ENCODE data around the gene PAN3. TPM values are rescaled to one million over a fixed set of nuclear protein-coding genes. Genes with fewer than 3 reads are reported as not detected.
"Not testable (repeated sequence)": the region's sequence is repeated elsewhere in the genome, so short reads cannot be mapped to it uniquely, and the experiment has no call there.

The PAN3 gene
- total RNA-seq, 1 experiment from 2014 or later, result 18.5 TPM

DNA sequence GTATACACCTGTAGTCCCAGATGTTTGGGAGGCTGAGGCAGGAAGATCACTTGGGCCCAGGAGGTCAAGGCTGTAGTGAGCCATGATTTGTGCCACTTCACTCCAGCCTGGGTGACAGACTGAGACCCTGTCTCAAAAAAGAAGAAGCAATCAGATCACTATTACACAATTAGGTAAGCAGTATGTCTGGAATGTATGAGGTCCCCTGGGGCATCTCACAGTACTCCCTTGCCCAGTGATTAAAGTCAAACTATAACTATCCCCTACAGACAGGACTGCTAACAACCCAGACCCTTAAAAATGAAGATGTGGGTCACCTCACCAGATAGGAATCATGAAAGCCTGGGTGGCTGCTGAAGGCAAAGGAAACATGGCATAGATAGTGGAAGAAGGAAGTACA lies 9.4 kb upstream of the PAN3 start:
- in situ Hi-C loops (cut with HindIII; ENCODE audit: low pct_unique_long_range_greater_than_20kb, low sequenced_read_pairs), result no loop called here
- no peak for DNase-seq (ENCODE audit: low read depth, low spot score)

DNA sequence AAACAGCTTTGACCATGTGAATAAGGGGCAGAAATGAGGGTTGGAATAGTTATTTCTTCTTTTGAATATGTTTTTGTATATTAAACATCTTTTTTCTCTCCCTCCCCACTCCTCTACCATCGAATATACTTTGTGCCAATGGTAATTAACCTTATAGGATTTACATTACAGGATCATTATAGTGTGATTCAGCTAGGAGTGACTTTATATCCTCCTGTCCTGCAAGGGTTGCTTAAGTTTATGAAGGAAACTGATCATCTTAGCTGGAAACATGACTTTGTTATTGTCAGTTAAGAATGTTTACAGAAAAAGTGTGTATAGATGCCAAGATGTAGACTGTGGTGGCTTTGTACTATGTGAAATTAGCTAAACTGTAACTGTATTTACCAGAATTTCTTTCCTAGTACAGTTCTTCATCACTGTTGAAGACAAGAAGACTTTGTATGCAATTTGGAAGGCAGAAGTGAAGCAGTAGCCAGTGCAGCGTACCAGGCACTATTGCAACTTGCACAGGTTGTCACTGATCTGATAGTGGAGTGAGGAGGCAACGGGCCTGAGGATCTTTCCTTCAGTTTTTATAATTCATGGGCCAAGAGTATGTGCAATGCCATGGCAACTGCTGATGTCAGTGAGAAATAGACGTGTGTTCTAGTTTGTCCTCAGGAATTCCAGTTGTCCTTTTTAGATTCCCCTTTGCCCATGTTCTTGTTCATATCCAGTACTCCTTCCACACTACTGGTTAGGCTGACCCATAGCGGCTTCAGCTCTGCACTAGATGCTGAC lies 8.2 kb upstream of the PAN3 start:
- in situ Hi-C loops (cut with HindIII; ENCODE audit: low pct_unique_long_range_greater_than_20kb, low sequenced_read_pairs), result no loop called here
- DNase-seq (ENCODE audit: low read depth, low spot score), result peak; percentile 38

DNA sequence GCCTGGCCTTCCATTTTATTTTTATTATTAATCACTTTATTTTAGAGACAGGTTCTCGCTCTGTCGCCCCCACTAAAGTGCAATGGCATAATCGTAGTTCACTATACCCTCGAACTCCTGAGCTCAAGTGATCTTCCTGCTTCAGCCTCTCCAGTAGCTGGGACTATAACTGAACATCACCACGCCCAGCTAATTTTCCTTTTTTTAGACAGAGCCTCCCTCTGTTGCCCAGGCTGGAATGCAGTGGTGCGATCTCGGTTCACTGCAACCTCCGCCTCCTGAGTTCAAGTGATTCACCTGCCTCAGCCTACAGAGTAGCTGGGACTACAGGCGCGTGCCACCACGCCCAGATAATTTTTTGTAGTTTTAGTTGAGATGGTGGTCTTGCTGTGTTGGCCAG lies 6.7 kb upstream of the PAN3 start:
- no peak for DNase-seq (ENCODE audit: low read depth, low spot score)
- in situ Hi-C loops (cut with HindIII; ENCODE audit: low pct_unique_long_range_greater_than_20kb, low sequenced_read_pairs), result no loop called here

DNA sequence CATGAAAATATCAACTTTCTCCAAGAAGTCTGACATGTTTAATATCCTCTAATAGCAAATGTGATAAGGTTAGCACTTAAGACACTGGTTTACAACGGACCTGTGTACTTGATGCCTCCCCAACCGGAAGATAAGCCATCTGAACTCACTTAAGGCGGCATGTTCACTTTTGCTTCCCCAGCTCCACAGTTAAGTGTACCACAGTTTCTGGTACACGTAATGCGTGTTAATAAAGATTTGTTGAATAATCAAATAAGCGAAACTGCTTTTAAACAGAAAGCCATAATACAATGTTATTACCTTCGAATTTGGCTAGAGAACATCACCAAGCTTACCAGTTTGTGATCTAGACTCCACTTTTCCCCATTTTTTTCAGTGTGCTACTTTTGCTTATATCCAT lies 1.4 kb upstream of the PAN3 start:
- in situ Hi-C loops (cut with HindIII; ENCODE audit: low pct_unique_long_range_greater_than_20kb, low sequenced_read_pairs), result no loop called here
- DNase-seq (ENCODE audit: low read depth, low spot score), result no peak

DNA sequence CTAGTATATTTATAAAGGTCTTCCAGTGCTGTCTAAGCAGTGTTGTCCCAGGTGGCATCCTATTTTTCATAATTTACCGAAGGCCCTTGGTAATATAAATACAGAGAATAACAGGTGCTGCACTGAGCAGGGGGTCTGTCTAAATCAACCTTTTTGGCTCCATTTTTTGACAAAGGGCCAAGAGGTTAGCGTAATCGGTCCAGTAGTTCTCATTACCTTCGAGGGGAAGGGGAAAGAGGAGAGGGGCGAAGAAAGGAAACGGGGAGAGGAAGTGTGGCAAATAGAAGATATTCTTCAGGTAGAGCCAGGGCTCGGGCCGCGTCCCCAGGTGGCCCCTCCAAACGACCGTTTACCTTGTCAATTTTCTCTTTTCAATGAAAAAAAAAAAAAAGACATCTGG lies 749 bp upstream of the PAN3 start:
- in situ Hi-C loops (cut with HindIII; ENCODE audit: low pct_unique_long_range_greater_than_20kb, low sequenced_read_pairs), result no loop called here
- peak; percentile 8 for DNase-seq (ENCODE audit: low read depth, low spot score)

DNA sequence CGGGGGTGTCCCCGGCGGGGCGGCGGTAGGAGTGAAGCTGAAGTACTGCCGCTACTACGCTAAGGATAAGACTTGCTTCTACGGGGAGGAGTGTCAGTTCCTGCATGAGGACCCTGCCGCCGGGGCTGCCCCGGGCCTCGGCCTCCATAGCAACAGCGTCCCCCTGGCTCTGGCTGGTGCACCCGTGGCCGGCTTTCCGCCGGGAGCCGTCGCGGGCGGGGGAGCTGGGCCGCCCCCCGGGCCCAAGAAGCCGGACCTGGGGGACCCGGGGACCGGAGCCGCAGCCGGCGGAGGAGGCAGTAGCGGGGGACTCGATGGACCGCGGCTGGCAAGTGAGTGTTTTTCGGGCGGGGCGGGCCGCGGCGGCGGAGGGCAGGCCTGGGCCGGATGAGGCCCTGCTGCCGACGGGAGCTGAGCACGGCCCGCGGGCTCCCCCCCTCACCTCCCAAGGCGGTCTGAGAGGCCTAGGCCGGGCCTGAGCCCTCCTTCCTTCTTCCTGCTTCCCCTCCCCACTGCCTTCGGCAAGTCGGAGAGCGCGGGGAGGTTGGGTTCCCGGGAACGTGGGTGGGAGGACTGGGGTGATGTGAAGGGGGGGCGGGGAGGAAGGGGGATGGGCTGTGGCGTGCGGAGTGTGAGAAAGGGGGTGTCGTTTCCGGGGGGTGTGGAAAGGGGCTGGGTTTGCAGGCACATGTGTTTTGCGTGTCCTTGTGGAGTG lies 568 bp downstream of the PAN3 start:
- in situ Hi-C loops (cut with HindIII; ENCODE audit: low pct_unique_long_range_greater_than_20kb, low sequenced_read_pairs), result no loop called here
- peak; percentile 81 for DNase-seq (ENCODE audit: low read depth, low spot score)

DNA sequence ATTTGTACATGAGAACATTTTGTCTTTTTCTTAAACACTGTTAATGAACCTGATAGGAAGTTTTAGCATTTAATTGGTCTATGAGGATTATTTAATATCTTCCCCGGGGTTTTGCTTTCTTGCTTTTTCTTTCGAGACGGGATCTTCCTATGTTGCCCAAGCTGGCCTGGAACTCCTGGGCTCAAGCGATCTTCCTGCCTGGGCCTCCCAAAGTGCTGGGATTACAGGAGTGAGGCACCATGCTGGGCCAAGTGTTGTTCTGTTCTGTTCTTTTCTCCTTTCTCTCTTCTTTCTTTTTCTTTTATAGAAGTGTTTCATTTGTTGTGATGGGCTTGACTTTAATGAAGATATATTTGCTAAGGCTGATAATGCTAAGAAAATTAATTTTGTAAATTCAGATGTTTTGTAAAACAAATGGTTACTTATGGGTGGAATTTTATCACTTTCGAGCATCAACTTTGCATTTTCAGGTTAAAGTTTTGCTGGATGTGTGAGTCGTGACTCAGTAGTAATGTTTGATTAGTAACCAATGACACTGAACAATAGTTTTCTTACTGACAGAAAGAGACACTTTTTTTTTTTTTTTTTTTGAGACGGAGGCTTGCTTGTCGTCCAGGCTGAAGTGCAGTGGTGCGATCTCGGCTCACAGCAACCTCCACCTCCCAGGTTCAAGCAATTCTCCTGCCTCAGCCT lies 2.2 kb downstream of the PAN3 start:
- in situ Hi-C loops (cut with HindIII; ENCODE audit: low pct_unique_long_range_greater_than_20kb, low sequenced_read_pairs), result no loop called here
- no peak for DNase-seq (ENCODE audit: low read depth, low spot score)

DNA sequence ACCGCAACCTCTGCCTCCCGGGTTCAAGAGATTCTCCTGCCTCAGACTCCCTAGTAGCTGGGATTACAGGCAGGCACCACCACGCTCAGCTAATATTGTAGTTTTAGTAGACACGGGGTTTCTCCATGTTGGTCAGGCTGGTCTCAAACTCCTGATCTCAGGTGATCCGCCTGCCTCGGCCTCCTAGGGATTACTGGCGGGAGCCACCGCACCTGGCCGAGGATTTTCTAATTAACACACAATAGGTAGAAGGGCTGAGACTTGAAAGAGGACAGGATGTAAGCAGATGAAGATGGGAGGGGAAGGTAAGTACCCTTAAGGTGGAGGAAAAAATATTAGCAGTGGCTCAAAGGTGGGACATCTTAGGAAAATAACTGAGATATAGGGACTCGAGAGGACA lies 3.2 kb downstream of the PAN3 start:
- DNase-seq (ENCODE audit: low read depth, low spot score); in situ Hi-C loops (cut with HindIII; ENCODE audit: low pct_unique_long_range_greater_than_20kb, low sequenced_read_pairs): not testable (repeated sequence)

DNA sequence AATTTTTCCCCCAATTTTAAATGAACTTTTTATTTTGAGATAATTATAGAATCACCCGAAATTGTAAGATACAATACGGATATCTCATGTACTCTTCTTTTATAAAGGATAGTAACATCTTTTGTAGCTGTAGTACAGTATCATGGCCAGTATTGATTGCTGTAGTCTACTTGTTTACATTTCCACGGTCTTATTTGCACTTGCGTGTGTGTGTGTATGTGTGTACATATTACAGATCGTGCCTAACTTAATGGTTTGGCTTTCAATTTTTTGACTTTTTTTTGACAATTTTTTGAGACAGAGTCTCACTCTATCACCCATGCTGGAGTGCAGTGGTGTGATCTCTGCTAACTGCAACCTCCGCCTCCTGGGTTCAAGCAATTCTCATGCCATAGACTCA lies 6.7 kb downstream of the PAN3 start:
- in situ Hi-C loops (cut with HindIII; ENCODE audit: low pct_unique_long_range_greater_than_20kb, low sequenced_read_pairs), result no loop called here

DNA sequence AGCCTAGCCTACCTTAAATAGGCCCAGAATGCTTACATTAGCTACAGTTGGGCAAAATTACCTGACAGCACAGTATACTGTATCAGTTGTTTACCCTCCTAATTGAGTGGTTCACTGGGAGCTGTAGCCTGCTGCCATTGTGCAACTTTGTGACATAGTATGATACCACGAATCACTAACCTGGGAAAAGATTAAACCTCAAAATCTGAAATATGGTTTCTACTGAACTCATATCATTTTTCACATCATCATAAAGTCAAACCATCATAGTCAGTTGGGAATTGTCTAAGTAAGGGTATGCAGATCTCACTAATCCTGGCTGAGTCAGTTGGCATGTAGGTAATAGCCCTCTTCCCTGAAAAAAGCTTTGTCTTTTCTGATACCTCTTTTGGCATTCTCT lies 9.2 kb downstream of the PAN3 start:
- DNase-seq (ENCODE audit: low read depth, low spot score), result no peak
- in situ Hi-C loops (cut with HindIII; ENCODE audit: low pct_unique_long_range_greater_than_20kb, low sequenced_read_pairs), result no loop called here

More for the DNA sequence above, 6.7 kb downstream of the PAN3 start:
- DNase-seq (ENCODE audit: low read depth, low spot score), result no peak

DNA sequence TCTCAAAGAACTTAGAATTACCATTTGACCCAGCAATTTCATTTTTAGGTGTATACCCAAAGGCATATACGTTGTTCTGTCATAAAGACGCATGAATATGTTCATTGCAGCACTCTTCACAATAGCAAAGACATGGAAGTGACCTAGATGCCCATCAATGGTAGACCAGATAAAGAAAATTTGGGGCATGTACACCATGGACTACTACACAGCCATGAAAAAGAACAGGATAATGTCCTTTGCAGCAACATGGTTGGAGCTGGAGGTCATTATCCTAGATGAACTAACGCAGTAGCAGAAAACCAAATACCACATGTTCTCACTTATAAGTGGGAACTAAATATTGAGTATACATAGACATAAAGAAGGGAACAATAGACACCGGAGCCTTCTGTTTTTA lies 20.7 kb downstream of the PAN3 start:
- in situ Hi-C loops (cut with HindIII; ENCODE audit: low pct_unique_long_range_greater_than_20kb, low sequenced_read_pairs), result no loop called here
- DNase-seq (ENCODE audit: low read depth, low spot score), result no peak

DNA sequence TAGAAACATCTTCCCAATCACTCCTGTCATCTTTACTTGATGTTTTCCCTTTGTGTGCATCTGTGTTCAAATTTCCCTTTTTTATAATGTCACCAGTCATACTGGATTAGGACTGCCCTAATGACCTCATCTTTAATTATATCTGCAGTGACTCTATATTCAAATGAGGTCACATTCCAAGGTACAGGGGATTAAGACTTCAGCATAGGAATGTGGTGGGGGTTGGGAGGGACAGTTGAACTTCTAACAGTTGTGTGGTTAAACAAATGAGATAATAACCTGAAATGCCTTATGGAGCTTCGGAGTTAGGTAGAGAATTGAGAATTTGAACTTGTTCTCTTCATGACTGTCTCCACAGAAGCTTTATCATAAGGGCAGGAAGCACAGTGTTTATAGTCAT lies 23.0 kb downstream of the PAN3 start:
- DNase-seq (ENCODE audit: low read depth, low spot score), result no peak
- in situ Hi-C loops (cut with HindIII; ENCODE audit: low pct_unique_long_range_greater_than_20kb, low sequenced_read_pairs), result no loop called here

DNA sequence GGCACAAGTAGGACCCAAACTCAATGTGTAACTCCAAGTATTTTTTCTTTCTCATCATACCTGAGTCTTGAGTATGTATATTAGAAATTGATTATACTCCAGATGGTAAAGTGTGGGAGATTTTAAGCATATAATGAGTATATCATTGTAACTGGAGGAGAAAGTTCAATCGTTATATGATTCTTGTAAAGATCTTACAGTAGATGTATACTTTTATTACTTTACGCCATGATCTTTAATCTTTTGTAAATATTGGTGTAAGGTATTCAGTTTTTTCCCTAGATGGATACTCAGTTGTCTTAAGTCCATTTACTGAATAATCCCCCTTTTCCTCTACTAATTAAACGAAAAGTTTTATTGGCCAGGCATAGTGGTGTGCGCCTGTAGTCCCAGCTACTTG lies 25.2 kb downstream of the PAN3 start:
- DNase-seq (ENCODE audit: low read depth, low spot score), result no peak
- in situ Hi-C loops (cut with HindIII; ENCODE audit: low pct_unique_long_range_greater_than_20kb, low sequenced_read_pairs), result no loop called here

DNA sequence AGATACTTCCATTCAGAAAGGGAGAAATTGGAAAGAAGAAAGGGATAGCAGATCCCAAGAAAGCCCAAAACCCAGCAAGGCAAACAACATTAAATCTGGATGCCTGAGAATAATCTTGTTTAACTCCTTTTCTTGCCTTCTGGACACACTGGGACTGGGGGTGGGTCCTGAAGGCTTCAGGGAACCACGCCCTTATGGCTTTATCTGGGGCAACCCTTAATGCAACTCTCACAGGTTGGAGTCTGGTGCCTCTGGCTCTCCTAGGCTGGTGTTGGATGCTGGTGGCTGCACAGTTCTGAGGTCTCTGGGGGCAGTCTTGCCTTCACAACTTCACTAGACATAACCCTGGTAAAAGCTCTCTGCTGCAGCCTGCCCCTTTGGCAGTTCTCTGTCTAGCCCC lies 27.9 kb downstream of the PAN3 start:
- in situ Hi-C loops (cut with HindIII; ENCODE audit: low pct_unique_long_range_greater_than_20kb, low sequenced_read_pairs), result no loop called here
- no peak for DNase-seq (ENCODE audit: low read depth, low spot score)

DNA sequence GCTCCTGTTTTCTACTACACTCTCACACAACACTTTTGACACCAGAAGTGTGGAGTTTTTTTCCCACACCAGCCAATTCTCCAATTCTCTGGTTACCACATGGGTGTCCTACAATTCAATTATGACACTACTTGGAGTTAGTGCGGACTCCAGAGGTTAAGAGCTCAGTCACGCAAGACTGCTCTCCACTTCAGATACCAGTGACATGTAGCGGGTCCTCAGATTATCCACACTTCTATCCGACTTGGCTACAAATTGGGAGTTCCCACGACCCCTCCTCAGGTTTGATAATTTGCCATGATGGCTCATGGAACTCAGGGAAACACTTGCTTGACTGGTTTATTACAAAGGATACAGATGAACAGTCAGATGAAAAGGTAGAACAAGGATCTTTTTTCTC lies 32.9 kb downstream of the PAN3 start:
- in situ Hi-C loops (cut with HindIII; ENCODE audit: low pct_unique_long_range_greater_than_20kb, low sequenced_read_pairs), result no loop called here

DNA sequence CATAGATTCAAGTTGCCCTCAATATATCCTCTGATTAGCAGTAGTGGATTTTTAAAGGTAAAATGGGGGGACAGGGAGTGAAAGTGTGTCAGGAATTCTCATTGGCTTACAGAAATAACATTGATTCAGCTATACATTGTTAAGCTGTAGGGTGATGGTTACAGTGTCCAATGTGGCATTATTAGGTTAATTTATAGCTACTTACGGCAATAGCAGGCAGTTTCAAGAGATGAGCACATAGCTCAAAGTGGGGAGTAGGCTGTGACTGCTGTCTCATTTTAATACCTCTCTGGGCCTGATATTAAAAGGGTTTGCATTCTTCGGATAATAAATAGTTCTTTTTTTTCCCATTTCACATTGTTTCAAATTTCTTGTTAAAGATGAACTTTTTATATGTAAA lies 34.6 kb downstream of the PAN3 start:
- in situ Hi-C loops (cut with HindIII; ENCODE audit: low pct_unique_long_range_greater_than_20kb, low sequenced_read_pairs), result no loop called here
- no peak for DNase-seq (ENCODE audit: low read depth, low spot score)

More for the DNA sequence above, 32.9 kb downstream of the PAN3 start:
- no peak for DNase-seq (ENCODE audit: low read depth, low spot score)

DNA sequence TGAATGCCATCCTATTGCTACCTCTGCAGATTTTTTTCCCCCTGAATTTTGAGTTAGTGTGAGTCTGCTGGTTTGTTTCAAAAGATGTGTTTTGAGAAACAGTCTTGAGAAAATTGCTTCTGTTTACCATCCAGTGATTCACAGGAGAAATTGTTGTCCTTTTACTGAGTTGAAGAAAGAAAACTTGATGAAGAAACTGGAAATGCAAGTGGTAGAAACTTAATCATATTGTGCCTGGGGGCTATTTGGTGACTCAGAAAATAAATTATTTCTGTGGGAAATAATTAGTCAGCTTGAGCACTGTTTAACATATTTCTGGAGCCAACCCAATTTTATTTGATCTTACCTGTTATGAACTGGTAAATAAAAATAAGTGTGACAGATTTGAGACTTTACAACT lies 35.4 kb downstream of the PAN3 start:
- no peak for DNase-seq (ENCODE audit: low read depth, low spot score)
- in situ Hi-C loops (cut with HindIII; ENCODE audit: low pct_unique_long_range_greater_than_20kb, low sequenced_read_pairs), result no loop called here

DNA sequence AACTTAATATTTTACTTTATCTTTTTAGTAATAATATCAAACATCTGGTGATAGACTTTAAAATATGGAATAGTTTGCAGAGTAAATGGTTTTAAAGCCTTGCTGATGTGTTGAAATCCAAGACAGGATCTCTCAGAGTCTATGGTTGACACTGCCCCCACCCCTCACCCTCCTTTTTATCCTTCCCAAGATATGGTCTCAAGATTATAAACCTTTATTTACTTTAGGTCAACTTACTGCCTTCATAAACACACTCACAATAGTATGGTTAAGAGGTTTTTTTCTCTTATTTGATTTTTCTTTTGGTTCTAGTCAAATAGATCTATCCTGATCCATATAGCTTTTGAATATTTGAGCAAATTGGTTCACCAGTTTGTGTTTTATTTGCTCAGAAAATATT lies 39.0 kb downstream of the PAN3 start:
- no peak for DNase-seq (ENCODE audit: low read depth, low spot score)
- in situ Hi-C loops (cut with HindIII; ENCODE audit: low pct_unique_long_range_greater_than_20kb, low sequenced_read_pairs), result no loop called here

DNA sequence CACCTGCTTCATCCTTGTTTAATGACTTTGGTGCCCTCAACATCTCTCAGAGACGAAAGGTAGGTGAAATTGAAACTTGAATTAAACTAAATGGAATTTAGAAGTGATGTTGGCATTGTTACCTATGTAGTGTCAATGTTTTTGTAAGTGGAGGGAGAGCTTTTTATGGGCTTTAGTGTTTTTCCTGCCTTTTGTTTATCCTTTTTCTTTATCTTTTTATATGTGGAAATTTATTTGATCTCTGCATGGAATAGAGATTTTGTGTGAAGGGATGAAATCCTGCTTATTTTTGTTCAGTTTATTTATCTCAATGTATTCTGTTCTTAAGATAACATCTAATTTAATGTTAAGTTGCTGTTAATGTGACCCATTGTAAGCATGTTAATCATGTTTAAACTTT lies 39.5 kb downstream of the PAN3 start:
- in situ Hi-C loops (cut with HindIII; ENCODE audit: low pct_unique_long_range_greater_than_20kb, low sequenced_read_pairs), result no loop called here

More for the DNA sequence above, 39.5 kb downstream of the PAN3 start:
- DNase-seq (ENCODE audit: low read depth, low spot score), result no peak
